HEK293 (cell line): Measurements from ENCODE around the gene ACP7.

ENCODE experiments used
- CTCF ChIP-seq: fragments of 450-650 bp; formaldehyde crosslinking; IDR thresholded peaks from 2 replicates; pipeline ENCODE4 v1.5.1; 2016; ENCODE audit warnings: missing biosample characterization, missing genetic modification characterization
- GLI4 ChIP-seq: fragments of 450-650 bp; formaldehyde crosslinking; IDR thresholded peaks from 2 replicates; pipeline ENCODE4 v1.5.1; 2016; ENCODE audit warnings: missing biosample characterization, missing genetic modification characterization
- ZNF133 ChIP-seq: fragments of 450-650 bp; formaldehyde crosslinking; IDR thresholded peaks from 2 replicates; pipeline ENCODE4 v1.5.1; 2016; ENCODE audit warnings: missing biosample characterization, missing genetic modification characterization
- ZNF175 ChIP-seq: fragments of 450-650 bp; formaldehyde crosslinking; IDR thresholded peaks from 2 replicates; pipeline ENCODE4 v1.5.1; 2016; ENCODE audit warnings: missing biosample characterization, missing genetic modification characterization
- ZNF239 ChIP-seq: fragments of 450-650 bp; formaldehyde crosslinking; IDR thresholded peaks from 2 replicates; pipeline ENCODE4 v1.5.1; 2016; ENCODE audit warnings: missing biosample characterization, missing genetic modification characterization
- ZNF391 ChIP-seq: fragments of 450-650 bp; formaldehyde crosslinking; IDR thresholded peaks from 2 replicates; pipeline ENCODE4 v1.5.1; 2016; ENCODE audit warnings: low read depth, missing biosample characterization, missing genetic modification characterization, borderline replicate concordance
- ZNF660 ChIP-seq: fragments of 450-650 bp; IDR thresholded peaks from 2 replicates; pipeline ENCODE4 v1.5.1; 2018; ENCODE audit warnings: missing biosample characterization, mild to moderate bottlenecking, missing genetic modification characterization
- ZNF785 ChIP-seq: fragments of 450-650 bp; formaldehyde crosslinking; IDR thresholded peaks from 2 replicates; pipeline ENCODE4 v1.5.1; 2016; ENCODE audit warnings: missing biosample characterization, missing genetic modification characterization

GRCh38 chr19:39037194-39037593, 47.0 kb upstream of the ACP7 start:
- TF ChIP-seq ZNF391 (tag by site-specific recombination) (no peak), CTCF (tag by site-specific recombination) (no peak), ZNF660 (tag by site-specific recombination) (no peak), GLI4 (no peak), ZNF175 (tag by site-specific recombination) (no peak), ZNF785 (tag by site-specific recombination) (no peak), ZNF239 (tag by site-specific recombination) (no peak), ZNF133 (tag by site-specific recombination) (no peak)
